ENCODE results near the gene ABLIM2.

ABLIM2 gene

GRCh38 chr4:7971881-7972500 lies 186.6 kb downstream of the ABLIM2 start:
- no peak for DNase-seq

DNA sequence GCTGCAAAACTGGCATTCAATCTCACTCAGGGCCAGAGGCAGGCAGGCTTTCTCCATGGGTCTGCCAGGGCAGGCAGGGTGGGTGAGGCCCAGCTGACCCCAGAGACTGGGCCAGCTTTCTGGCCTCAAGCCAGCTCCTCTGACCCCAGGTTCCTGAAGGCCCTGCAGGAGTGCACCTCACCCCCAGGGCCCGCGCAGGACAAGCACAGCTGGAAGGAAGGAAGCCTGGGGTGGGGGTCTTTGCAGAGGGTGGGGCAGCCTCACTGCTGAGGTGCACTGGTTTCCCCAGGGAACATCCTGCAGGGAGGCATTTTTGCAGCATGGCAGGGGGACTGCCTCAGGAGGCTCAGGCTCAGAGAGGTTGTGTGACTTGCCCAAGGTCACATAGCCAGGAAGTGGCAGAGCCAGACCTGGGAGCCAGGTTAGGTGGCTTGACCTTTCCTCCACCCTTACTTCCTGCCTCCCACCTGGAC lies 187.4 kb downstream of the ABLIM2 start:
- peak; percentile 16 for DNase-seq

DNA sequence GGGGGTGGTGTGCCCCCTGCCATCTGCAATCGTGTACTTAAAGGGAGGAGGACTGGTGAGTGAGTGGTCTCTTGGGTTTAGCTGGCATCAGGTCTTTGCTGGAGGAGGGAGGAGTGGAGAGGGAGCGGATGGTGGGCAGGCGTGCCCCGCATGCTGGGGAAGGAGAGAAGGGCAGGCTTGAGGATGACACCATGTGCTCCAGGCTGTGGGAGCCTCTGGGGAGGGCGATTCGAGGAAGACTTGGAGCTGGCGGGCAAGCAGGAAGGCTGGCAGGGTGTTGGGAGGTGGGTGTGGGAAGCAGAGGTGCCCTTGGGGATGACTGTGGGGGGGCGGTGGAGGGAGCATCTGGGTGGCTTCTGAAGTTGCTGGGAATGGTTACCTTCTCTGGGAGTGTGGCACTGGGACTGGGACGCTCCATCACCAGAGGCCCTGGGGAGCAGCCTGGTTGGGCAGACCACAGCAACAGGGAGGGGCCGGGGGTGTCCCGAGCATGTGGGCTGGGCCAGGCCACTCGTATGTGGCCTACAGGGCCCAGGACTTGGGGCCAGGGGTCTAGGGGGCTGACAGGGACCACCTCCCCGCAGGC lies 188.2 kb downstream of the ABLIM2 start:
- DNase-seq, result no peak

DNA sequence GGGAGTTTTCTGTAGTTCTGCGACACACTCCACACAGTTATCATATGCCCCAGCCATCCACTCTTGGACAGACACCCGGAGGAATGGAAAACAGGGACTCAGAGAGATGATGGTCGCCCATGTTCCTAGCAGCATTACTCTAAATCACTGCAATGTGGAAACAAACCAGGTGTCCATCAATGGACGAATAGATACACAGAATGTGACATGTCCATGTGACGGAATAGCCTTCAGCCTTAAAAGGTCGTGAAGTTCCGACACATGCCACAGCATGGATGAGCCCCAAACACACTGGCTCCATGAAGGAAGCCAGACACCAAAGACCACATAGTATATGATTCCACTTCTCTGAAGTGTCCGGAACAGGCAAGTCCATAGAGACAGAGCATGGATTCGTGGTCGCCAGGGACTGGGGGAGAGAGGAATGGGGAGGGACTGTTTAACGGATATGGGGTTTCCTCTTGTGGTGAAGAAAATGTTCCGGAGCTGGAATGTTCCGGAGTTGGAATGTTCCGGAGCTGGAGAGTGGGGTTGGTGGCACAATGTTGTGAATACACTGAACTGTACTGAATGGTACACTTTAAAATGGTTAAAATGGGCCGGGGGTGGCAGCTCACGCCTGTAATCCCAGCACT lies 190.2 kb downstream of the ABLIM2 start:
- DNase-seq, result no peak

DNA sequence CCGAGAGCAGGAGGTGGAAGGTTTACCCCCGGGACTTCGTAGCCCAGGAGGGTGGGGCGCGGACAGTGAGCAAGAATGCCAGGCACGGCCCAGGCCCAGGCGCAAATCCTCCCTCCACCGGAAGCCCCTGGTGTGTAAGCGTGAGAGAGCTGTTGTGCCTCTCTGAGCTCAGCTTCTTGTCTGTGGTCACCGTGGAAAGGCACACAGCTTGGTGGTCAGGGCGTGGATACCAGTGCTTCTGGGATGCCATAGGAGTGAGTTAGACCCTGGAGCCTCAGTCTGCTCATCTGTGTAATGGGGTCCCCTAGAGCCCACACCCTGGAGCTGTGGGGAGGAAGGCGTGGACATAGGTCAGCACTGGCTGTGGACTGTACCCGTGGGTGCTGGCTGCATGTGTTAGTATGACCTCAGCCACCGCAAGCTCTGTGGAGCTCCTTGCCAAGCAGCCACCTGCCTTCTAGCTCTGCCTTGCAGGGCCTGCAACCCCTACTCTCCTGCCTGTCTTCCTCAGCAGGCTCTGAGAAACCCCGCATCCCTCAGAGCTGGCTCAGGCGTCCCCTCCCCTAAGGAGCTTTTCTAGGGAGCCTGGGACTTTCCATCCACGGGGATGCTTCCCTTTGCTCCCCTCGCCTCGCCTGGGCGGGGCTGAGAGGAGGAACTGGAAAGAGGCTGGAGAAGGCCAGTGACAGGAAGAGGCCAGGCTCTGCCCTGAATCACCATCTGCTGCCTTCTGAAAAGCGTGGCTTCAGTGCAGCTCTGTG lies 190.9 kb downstream of the ABLIM2 start:
- DNase-seq, result peak; percentile 12

- no peak for DNase-seq
These were observed 191.6 kb downstream of the ABLIM2 start for GRCh38 chr4:7967063-7967440.

DNA sequence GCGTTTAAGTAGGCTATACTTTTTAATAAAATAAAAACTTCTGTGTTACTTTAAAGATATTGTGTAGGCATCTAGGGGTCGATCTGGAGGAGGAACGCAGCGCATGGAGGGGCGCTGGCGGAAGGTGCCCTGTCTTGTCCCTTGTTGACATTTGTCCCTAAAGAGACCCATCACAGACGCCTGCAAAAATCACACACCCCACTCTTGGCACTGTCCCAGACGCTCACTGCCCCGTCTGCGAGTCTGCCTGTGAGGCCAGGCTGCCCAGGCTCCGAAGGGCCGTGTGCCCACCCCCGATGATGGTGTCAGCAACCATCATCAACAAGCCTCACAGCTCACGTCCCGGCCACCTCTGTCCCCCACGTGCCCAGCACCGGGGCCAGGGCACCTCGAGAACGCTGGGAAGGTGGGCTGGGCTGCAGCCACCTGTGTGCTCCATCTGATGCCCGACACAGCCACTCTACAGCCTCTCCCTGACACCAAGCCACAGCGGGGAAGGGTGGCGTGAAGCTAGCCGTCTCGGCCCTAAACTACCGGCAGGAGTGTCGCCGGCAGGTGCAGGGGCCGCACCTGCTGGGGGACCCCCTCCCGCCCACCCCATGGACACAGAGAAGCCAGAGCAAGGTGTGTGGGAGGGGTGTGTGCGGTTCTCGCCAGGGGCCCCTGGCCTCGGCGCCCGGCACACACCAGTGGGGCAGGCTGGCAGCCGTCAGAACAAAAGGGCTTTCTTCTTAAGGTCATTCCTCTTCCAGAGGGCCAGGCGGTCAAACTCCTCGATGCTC lies 192.1 kb downstream of the ABLIM2 start:
- no peak for DNase-seq

GRCh38 chr4:7964890-7965662 lies 193.5 kb downstream of the ABLIM2 start:
- DNase-seq, result peak; percentile 57

DNA sequence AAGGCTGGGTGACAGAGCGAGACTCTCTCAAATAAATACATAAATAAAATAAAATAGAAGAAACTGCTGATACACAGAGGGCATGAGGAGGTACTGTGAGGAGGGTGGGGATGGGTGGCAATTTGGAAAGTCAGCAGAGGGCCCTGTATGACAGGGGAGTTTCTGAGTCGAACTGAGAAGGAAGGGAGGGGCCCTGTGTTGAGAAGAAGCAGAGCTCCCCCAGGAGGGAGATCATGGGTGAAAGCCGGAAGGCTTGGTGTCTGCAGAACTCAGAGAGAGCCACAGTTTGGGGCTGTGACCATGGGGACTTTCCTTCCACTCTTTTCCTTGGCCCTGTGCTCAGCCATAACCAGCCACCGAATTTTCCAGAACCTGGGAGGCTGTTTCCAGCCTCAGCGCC lies 194.2 kb downstream of the ABLIM2 start:
- DNase-seq, result peak; percentile 75

- no peak for DNase-seq
These were observed 194.9 kb downstream of the ABLIM2 start for GRCh38 chr4:7963691-7964090.

GRCh38 chr4:7962609-7963508 lies 195.8 kb downstream of the ABLIM2 start:
- no peak for DNase-seq

GRCh38 chr4:7960790-7961655 lies 197.6 kb downstream of the ABLIM2 start:
- peak; percentile 78 for DNase-seq

DNA sequence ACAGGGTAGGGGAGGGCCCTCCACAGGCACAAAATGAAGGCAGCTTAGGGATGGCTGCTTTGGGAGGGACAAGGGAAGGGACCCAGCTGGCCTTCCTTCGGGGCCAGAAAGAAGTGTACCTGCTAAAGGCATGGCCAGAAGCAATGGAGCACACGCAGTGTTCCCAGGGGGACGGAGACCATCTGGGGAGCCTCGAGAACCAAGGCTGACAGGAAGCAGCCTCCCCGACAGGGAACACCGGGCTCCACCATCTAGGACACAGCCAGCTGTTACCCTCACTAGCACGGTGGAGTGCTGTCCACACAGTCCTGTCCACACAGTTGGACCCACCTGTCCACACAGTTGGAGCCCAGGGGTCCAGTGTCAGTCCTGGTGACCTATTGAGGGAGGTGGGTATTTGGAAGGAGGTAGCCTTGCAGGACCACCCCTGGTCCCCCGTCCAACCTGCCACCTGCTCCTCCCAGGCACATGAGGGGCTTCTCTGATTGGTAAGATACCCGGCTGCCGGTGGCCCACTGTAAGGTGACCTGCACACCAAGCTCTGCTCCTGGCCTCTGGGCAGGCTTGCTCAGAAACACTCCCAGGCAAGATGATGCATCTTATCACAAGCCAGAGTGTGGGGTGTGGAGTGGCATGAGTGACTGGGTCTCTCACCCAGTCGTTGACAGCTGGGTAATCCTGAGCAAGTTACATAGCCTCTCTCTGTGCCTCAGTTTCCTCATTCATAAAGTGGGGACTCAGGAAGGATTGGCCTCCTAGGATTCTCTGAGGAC lies 198.4 kb downstream of the ABLIM2 start:
- peak; percentile 17 for DNase-seq

- DNase-seq, result no peak
These were observed 199.5 kb downstream of the ABLIM2 start for GRCh38 chr4:7959078-7959477.

GRCh38 chr4:7956934-7957656 lies 201.5 kb downstream of the ABLIM2 start:
- no peak for DNase-seq

GRCh38 chr4:7956270-7956808 lies 202.3 kb downstream of the ABLIM2 start:
- DNase-seq, result no peak

GRCh38 chr4:7955393-7955792 lies 203.2 kb downstream of the ABLIM2 start:
- DNase-seq, result no peak

- DNase-seq, result no peak
These were observed 206.0 kb downstream of the ABLIM2 start for GRCh38 chr4:7952615-7953014.
